Naive thymus-derived CD8-positive, alpha-beta T cell (primary cell): ENCODE data around the gene NUP214. TPM values are rescaled to one million over a fixed set of nuclear protein-coding genes. Genes with fewer than 3 reads are reported as not detected.
A peak's percentile ranks its signal among the peaks of the same experiment; 100 is the strongest.

Experiments used
- ATAC-seq, 2 donors: fragments of 150-1000 bp; cut with Tn5 transposase in 1 of 2; sonication (Bioruptor Pico), chemical (Tn5 transposase) in 1 of 2; 1 replicate in 1 of 2; 2 replicates in 1 of 2; pipeline ENCODE4 v1.10.0; 2021; ENCODE audit warnings: mild to moderate bottlenecking in 2 of 2, moderate library complexity in 2 of 2
- POLR2A ChIA-PET: fragments of 350-600 bp; sonication (Branson Sonifier 250); formaldehyde crosslinking; loops from one replicate; lab custom pipeline; 2021; ENCODE audit warnings: antibody characterized with exemption; lab: Charles Lee
- DNase-seq, 10 donors: peaks; one replicate each; pipeline versions ENCODE4 v3.0.0 to v3.0.0-alpha.2; 2020 to 2022
- H3K27ac Mint-ChIP-seq, 10 donors: one replicate each; pipeline ENCODE4 v1.8.0; 2020 to 2022; ENCODE audit warnings: mild to moderate bottlenecking in 10 of 10, mixed read lengths in 10 of 10, moderate library complexity in 4 of 10, inconsistent platforms in 1 of 10
- H3K27me3 Mint-ChIP-seq, 5 donors: one replicate each; pipeline ENCODE4 v1.8.0; 2021 to 2022; ENCODE audit warnings: mixed read lengths in 5 of 5
- H3K36me3 Mint-ChIP-seq, 3 donors: one replicate each; pipeline ENCODE4 v1.8.0; 2020 to 2022; ENCODE audit warnings: mixed read lengths in 3 of 3, mild to moderate bottlenecking in 2 of 3, inconsistent platforms in 1 of 3
- H3K4me1 Mint-ChIP-seq, 4 donors: one replicate each; pipeline ENCODE4 v1.8.0; 2021 to 2022; ENCODE audit warnings: mixed read lengths in 4 of 4
- H3K4me3 Mint-ChIP-seq, 10 donors: one replicate each; pipeline ENCODE4 v1.8.0; 2020 to 2022; ENCODE audit warnings: mild to moderate bottlenecking in 10 of 10, mixed read lengths in 10 of 10, moderate library complexity in 6 of 10, inconsistent platforms in 1 of 10
- H3K9me3 Mint-ChIP-seq, 9 donors: one replicate each; pipeline ENCODE4 v1.8.0; 2020 to 2022; ENCODE audit warnings: mixed read lengths in 9 of 9, mild to moderate bottlenecking in 3 of 9, inconsistent platforms in 1 of 9, moderate library complexity in 1 of 9
- polyA plus RNA-seq, 3 donors: library from polyadenylated mRNA; unstranded; fragments of 300-500 nt; fragmentation: Illumina TruSeq; gene quantifications; one replicate each; pipeline ENCODE4 v1.2.3, GENCODE V29; 2021
- total RNA-seq, 8 experiments: library from RNA in 2 of 8; stranded (reverse) in 2 of 8; gene quantifications; one replicate each; pipeline ENCODE4 v1.2.3 and lab custom pipeline; 2021 to 2026

NUP214 gene
- total and polyA plus RNA-seq, 5 experiments from 2014 or later = 10.7 to 88.5 (median 24.0) TPM

DNA sequence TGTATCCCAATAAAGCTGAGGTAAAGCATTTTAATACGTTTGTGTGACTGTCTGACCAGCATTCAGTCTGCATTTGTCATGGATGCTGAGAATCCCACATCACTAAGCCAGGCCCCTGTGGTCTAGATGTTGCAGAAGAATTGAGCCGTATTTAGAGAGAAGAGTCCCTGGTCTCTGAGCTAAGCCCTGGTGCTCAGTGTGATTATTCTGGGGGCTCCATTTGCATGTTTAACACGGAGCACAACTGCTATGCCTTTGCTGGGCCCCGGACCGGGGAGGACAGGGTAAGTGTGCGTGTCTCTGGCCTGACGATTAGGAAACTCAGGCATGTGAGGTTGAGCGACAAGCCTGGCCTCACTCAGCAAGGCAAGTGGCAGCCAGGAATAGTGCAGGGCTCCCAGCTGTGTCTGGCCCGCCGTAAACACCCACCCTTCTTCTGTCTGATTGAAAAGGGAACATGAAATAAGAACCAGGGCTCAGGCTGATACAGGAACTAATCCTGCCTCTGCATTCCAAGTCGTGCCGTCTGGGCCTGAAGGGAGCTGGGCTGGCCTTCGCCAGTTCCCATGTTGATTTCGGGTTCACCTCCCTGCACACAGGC lies 128.6 kb downstream of the NUP214 start:
- H3K9me3 Mint-ChIP-seq = peaks cover 0 to 2% (median 0%) of the 10 kb centered on the region in 9 donors
- H3K4me3 Mint-ChIP-seq = peak overlapping the region in 9 of 10 donors; percentile 27 to 84 (median 52)
- H3K4me1 Mint-ChIP-seq = peaks cover 18 to 76% (median 58%) of the 10 kb centered on the region in 4 donors
- POLR2A ChIA-PET = interaction anchor here (0.5 to 27.2 kb wide), 4 partner anchors 17 to 1263 kb away, joined by 3 to 1403 read pairs (median 44); partner anchors contain the start of gene FAM78A
- peak overlapping the region; percentile 11 to 99 (median 97) for H3K27ac Mint-ChIP-seq
- peaks cover 0 to 7% (median 0%) of the 10 kb centered on the region in 3 donors for H3K36me3 Mint-ChIP-seq
- ATAC-seq (no peak), DNase-seq (no peak)
- H3K27me3 Mint-ChIP-seq = peaks cover 0 to 2% (median 0%) of the 10 kb centered on the region in 5 donors

DNA sequence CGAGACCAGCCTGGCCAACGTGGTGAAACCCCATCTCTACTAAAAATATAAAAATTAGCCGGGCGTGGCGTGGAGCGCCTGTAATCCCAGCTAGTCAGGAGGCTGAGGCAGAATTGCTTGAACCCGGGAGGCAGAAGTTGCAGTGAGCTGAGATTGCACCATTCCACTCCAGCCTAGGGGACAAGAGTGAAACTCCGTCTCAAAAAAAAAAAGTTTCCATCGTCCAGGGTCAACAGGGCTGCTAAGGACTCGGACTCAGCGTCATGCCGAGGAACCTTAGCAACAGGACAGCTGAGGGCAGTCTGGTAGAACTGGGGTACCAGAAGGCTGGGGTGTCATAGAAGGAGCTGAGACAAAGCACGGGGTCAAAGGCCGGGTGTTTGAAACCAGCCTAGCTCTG lies 129.2 kb downstream of the NUP214 start:
- Mint-ChIP-seq H3K27ac (peak overlapping the region; percentile 11 to 99 (median 97)), H3K36me3 (peaks cover 0 to 12% (median 2%) of the 10 kb centered on the region in 3 donors), H3K4me3 (peak overlapping the region in 9 of 10 donors; percentile 19 to 88 (median 74)), H3K9me3 (peaks cover 0 to 2% (median 0%) of the 10 kb centered on the region in 9 donors), H3K4me1 (peaks cover 19 to 78% (median 62%) of the 10 kb centered on the region in 4 donors), H3K27me3 (peaks cover 0 to 2% (median 0%) of the 10 kb centered on the region in 5 donors)
- no peak for DNase-seq
- POLR2A ChIA-PET = interaction anchor here (0.6 to 27.2 kb wide), 4 partner anchors 17 to 1264 kb away, joined by 4 to 1403 read pairs (median 44); partner anchors contain the start of gene FAM78A
- ATAC-seq = no peak

DNA sequence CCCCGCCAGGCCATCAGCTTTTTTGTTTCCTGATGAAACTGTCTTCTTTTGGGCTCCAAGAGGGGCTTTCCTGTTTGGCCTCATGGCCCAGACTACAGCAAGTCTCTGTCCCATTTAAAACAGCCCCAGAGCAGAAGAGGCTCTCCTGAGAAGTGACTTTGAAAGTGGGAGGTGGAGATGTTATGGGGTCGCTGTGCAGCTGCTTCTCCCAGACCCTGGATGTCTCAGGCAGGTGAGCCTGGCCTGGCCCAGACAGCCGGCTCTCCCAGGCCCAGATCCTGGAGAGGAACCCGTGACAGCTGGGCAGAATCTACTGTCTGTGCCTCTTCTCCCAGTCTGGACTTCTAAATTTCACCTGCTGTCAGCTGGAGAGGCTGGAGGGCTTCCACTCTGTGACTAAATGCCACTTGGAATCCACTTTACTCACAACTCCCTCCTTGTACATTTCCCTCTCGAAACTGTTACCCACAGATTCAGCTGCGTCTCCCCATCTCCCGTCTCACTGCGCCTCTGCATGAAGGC lies 130.4 kb downstream of the NUP214 start:
- no peak for DNase-seq
- POLR2A ChIA-PET = interaction anchor here (0.6 to 27.2 kb wide), 22 partner anchors 13 to 477 kb away, joined by 3 to 1403 read pairs (median 4); partner anchors contain the start of genes FAM78A and PLPP7

DNA sequence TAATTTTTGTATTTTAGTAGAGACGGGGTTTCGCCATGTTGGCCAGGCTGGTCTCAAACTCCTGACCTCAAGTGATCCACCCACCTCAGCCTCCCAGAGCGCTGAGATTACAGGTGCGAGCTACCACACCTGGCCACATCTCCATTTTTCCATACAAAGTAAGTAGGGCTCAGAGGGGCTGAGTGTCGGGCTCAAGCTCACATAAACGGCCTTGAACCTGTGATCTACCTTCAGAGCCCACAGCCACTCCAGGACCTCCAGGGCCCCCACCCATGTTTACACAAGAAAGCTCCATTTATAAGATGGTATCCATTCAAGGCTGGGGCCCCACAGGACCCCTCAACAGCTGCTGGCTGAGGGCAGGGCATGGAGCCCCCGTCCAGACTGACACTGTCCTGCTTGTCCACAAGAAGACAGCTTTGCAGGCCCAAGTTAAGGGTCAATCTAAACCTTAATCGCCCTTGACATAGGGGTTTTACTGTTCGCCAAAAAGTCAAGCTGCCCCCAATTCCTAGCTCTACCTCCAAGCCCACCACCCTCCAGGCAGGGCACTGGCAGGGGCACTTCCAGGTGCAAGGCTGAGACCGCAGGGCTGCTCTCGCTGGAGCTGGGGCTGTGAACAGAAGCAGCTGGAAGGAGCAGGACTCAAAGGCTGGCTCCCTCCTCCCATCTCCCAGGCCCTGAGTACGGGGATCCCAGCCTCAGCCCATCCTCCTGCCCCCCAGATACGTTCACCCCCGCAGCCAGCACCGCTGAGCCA lies 132.1 kb downstream of the NUP214 start:
- Mint-ChIP-seq H3K36me3 (peaks cover under 1 to 38% (median 14%) of the 10 kb centered on the region in 3 donors), H3K4me1 (peaks cover 27 to 85% (median 69%) of the 10 kb centered on the region in 4 donors), H3K9me3 (peaks cover 0 to 2% (median 0%) of the 10 kb centered on the region in 9 donors), H3K4me3 (peak overlapping the region; percentile 12 to 92 (median 63)), H3K27me3 (peaks cover 0 to 2% (median 0%) of the 10 kb centered on the region in 5 donors), H3K27ac (peak overlapping the region; percentile 94 to 99 (median 98))
- ATAC-seq = no peak
- POLR2A ChIA-PET = interaction anchor here (0.6 to 27.2 kb wide), 14 partner anchors 9 to 1802 kb away, joined by 3 to 1403 read pairs (median 6); partner anchors contain the start of genes FAM78A and PLPP7
- no peak for DNase-seq

More for the DNA sequence above, 130.4 kb downstream of the NUP214 start:
- peak overlapping the region; percentile 82 to 94 (median 92) for H3K4me3 Mint-ChIP-seq
- H3K27me3 Mint-ChIP-seq = peaks cover 0 to 2% (median 0%) of the 10 kb centered on the region in 5 donors
- peaks cover 24 to 81% (median 67%) of the 10 kb centered on the region in 4 donors for H3K4me1 Mint-ChIP-seq
- peaks cover 0 to 2% (median 0%) of the 10 kb centered on the region in 9 donors for H3K9me3 Mint-ChIP-seq
- ATAC-seq = peak in 1 of 2 donors; percentile 2
- H3K36me3 Mint-ChIP-seq = peaks cover 0 to 23% (median 9%) of the 10 kb centered on the region in 3 donors
- peak overlapping the region; percentile 94 to 99 (median 98) for H3K27ac Mint-ChIP-seq

DNA sequence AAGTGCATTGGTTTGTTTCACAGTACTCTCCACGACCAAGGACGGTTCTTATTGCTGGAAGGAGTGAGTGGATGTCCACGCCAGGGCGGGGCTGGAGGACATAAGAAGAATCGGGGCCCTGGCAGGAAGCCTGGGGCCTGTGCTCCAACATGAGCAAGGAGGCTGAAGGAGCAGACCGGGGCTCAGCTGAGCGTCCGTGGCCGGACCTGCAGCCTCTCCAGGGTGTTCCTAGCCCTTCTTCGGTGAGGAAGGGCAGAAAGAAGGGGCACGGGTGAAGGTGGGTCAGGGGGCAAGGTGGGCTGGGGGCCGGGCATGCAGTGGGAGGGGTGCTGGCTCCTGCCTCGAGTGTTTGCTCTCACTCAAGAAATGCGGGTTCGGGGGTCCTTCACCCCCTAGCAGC lies 132.8 kb downstream of the NUP214 start:
- H3K4me1 Mint-ChIP-seq = peaks cover 27 to 85% (median 71%) of the 10 kb centered on the region in 4 donors
- peaks cover 0 to 2% (median 0%) of the 10 kb centered on the region in 5 donors for H3K27me3 Mint-ChIP-seq
- H3K4me3 Mint-ChIP-seq = peak overlapping the region in 9 of 10 donors; percentile 17 to 87 (median 62)
- peaks cover 5 to 46% (median 18%) of the 10 kb centered on the region in 3 donors for H3K36me3 Mint-ChIP-seq
- no peak for DNase-seq
- H3K27ac Mint-ChIP-seq = peak overlapping the region; percentile 94 to 99 (median 98)
- peaks cover 0 to 2% (median 0%) of the 10 kb centered on the region in 9 donors for H3K9me3 Mint-ChIP-seq
- POLR2A ChIA-PET = interaction anchor here (0.5 to 27.2 kb wide), 4 partner anchors 16 to 1801 kb away, joined by 3 to 1403 read pairs (median 46); partner anchors contain the start of gene FAM78A
- ATAC-seq = no peak

DNA sequence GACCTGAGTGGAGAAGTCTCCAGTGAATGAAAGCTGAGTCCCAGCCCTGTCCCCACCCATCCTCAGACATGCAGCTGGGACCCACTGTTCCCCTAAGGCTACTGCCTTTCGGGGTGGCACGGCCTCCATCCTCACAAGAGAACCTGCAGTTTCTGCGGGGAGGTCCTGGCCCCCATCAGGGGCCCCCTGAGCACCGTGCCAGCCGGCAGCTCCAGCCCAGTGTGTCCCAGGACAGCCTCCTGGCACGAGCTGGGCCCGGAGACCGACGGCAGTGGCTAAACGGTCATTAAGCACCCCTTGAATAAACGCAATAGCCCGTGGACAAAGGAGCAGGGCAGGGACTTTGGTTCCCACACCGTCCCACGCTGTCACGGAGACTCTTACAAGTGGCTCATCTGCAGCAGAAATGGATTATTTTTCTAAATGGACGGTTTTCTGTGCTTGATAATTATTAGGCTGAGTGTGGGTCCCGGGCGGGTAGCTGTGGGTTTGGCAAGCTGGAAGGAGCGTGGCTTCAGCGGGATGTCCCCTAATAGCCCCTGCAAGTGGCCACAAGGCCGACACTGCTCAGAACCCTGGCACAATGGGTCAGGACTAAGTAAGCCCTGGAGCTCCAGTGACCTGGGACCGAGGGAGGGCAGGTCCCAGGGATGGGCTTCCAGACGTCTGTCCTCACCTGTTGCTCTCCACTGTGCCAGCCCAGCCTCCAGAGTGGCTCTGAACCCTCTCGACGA lies 133.5 kb downstream of the NUP214 start:
- Mint-ChIP-seq H3K9me3 (peaks cover 0 to 2% (median 0%) of the 10 kb centered on the region in 9 donors), H3K4me3 (no peak overlapping the region), H3K36me3 (peaks cover 5 to 51% (median 20%) of the 10 kb centered on the region in 3 donors), H3K27me3 (peaks cover 0 to 2% (median 0%) of the 10 kb centered on the region in 5 donors), H3K27ac (peak overlapping the region; percentile 34 to 99 (median 97)), H3K4me1 (peaks cover 30 to 84% (median 71%) of the 10 kb centered on the region in 4 donors)
- POLR2A ChIA-PET = interaction anchor here (0.5 to 27.2 kb wide), 6 partner anchors 9 to 71 kb away, joined by 4 to 1403 read pairs (median 7); partner anchors contain the start of gene FAM78A
- no peak for ATAC-seq
- DNase-seq = no peak

DNA sequence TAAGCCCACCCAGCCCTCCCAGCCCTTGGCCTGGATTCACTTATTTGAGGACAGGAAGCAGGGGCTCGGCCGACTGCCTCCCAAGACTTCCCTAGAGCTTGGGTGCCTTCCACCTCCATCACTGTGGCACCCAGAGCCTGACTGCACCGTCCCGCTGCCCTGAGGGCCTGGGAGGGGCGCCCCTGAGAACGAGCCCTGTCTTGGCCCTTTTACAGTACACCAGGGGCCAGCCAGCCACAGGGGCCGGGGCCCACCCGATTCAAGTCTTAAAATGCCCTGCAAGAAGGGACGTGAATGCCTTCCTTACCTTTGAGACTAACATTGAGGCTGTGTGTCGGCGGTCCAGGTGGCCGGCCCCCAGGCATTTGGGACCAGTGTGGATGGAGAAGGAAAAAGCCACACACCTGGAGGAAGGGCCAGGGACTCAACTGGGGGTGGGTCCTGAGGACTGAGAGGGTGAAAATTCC lies 134.1 kb downstream of the NUP214 start:
- no peak for DNase-seq
- H3K27me3 Mint-ChIP-seq = peaks cover 0 to 2% (median 0%) of the 10 kb centered on the region in 5 donors
- peaks cover 5 to 52% (median 20%) of the 10 kb centered on the region in 3 donors for H3K36me3 Mint-ChIP-seq
- peaks cover 28 to 84% (median 73%) of the 10 kb centered on the region in 4 donors for H3K4me1 Mint-ChIP-seq
- POLR2A ChIA-PET = interaction anchor here (0.9 to 27.2 kb wide), 3 partner anchors 10 to 20 kb away, joined by 4 to 1403 read pairs (median 5); partner anchors contain the start of gene FAM78A
- ATAC-seq = no peak
- H3K4me3 Mint-ChIP-seq = peak overlapping the region in 3 of 10 donors; percentile 13 to 18 (median 15)
- peaks cover 0 to 2% (median 0%) of the 10 kb centered on the region in 9 donors for H3K9me3 Mint-ChIP-seq
- H3K27ac Mint-ChIP-seq = peak overlapping the region in 9 of 10 donors; percentile 15 to 99 (median 73)

DNA sequence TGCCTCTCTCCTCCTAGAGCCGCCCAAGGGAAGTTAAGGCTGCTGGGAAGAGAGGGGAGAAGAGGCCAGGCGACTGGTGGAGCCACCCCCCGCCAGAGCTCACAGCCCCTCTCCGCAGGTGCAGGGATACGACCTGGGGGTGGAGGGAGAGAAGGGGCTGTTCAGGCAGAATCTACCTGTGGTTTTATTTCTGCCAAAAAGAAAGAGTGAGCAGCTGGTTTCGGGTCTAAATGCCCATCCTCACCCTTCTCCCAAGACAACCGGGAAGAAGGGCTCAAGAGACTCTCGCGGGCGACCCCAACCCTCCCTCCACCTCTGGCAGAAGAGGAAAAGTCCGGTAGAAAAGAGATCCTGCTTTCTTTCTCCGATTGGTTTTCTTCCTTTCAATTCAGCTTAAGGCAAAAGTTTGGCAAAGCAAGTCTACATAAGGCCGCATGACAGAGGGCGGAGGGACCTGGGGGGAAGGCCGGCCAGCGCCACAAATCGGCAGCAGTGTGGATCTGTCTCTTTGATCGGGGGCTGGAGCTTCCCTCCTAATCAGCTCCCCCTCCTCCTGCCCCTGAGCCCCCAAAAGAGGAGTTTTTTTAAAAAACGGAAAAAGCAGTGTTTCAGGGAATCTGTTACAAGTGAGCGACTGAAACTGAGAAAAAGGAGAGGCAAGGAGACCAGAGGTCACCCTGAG lies 134.7 kb downstream of the NUP214 start:
- ATAC-seq (no peak), DNase-seq (no peak)
- Mint-ChIP-seq H3K4me1 (peaks cover 29 to 84% (median 76%) of the 10 kb centered on the region in 4 donors), H3K27ac (peak overlapping the region in 9 of 10 donors; percentile 47 to 99 (median 76)), H3K4me3 (peak overlapping the region in 4 of 10 donors; percentile 13 to 68 (median 22)), H3K27me3 (peaks cover 0 to 2% (median 0%) of the 10 kb centered on the region in 5 donors), H3K36me3 (peaks cover 5 to 54% (median 20%) of the 10 kb centered on the region in 3 donors), H3K9me3 (peaks cover 0 to 2% (median 0%) of the 10 kb centered on the region in 9 donors)
- POLR2A ChIA-PET = interaction anchor here (1.7 to 27.2 kb wide), 2 partner anchors 10 to 14 kb away, joined by 5 to 1403 read pairs; partner anchors contain the start of gene FAM78A

DNA sequence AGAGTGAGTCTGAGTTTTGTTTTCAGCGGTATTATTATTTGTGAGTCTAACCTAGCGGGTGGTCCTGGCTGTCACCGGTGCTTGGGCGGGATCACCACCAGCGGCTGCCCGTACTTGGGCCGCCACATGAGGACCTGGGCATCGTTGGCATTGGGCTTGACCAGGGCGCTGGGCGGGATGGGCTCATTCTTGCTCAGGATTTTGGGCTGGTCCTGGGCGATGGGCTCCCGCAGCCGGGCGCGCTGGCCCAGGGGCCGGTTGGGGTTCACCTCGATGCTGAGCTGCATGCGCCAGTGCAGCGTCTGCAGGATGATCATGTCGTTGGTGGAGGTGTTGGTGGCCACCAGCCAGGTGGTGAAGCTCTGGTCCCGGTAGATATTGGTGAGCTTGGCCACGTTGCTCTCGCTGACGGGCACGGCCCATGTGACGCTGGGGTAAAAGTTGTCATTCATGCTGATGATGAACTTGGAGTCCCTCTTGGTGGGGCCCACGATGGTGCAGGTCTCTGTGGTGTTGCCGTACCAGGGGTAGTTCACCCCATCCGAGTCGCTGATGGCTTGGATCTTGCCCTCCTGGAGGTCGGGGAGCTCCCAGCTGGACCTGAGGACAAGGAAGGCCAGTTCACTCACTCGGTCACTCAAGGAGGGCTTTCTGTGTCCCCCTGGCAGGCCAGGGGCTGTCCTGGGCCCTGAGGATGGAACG lies 135.5 kb downstream of the NUP214 start:
- ATAC-seq (no peak), DNase-seq (no peak)
- Mint-ChIP-seq H3K9me3 (peaks cover 0 to 2% (median 0%) of the 10 kb centered on the region in 9 donors), H3K27me3 (peaks cover 0 to 2% (median 0%) of the 10 kb centered on the region in 5 donors), H3K36me3 (peaks cover 5 to 56% (median 20%) of the 10 kb centered on the region in 3 donors), H3K4me3 (peak overlapping the region in 2 of 10 donors; percentile 21 to 22), H3K4me1 (peaks cover 29 to 86% (median 78%) of the 10 kb centered on the region in 4 donors), H3K27ac (peak overlapping the region; percentile 47 to 99 (median 74))
- POLR2A ChIA-PET = interaction anchor here (0.6 to 27.2 kb wide), 4 partner anchors 9 to 122 kb away, joined by 3 to 1403 read pairs (median 10); partner anchors contain the start of gene FAM78A
